Measurements from ENCODE around the gene MTCP1. TPM values are rescaled to one million over a fixed set of nuclear protein-coding genes. Genes with fewer than 3 reads are reported as not detected.

Gene MTCP1
- total and polyA plus RNA-seq, 2 experiments from 2014 or later, result 0.83 to 17.7 TPM

DNA sequence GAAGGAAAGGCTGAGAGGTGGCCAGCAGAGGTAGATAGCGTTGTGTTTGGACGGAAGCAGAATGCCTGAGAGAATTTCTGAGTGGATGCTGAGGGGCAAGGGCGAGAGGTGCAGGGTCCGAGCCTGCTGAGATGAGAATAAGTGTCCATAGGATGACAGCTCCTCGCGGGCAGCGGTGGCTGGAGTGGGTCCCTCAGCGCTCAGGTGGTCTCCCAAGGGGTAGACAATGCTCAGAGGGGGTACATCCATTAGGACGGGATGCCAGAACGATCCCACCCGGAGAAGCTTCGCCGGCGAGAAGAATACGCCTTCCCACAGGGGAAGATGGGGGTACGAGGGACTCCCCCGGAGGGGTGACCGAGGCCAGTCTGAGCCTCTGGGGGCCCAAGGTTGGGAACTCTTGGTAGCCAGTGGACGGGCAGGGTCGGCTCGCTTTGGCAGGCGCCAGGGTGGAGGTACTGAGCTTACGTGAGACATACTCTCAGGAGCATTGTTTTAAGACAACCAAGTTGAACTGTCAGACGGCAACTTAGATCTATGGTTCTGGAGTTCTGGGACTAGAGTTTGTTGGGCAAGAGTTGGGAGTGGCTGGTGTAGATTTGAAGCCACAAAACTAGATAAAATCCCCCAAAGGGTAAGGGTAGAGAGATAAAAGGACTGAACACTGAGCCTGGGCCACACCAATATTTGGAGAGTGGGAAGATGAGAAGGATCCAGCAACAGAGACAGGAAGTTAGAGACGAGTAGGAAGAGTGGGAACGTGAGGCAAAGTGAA, 16.2 kb upstream of the MTCP1 start:
- H3K9me3 Mint-ChIP-seq, result no peaks in the 10 kb centered on the region

More for the DNA sequence above, 16.2 kb upstream of the MTCP1 start:
- Histone ChIP-seq H3K36me3 (ENCODE audit: insufficient read depth) (no peaks in the 10 kb centered on the region), H3K4me3 (no peak overlapping the region), H3K9me2 (ENCODE audit: insufficient read depth) (no peaks in the 10 kb centered on the region), H3K4me2 (no peak overlapping the region), H3K79me2 (replicated peaks; ENCODE audit: insufficient read depth) (no peaks in the 10 kb centered on the region), H3F3A (replicated peaks; ENCODE audit: low read depth) (no peaks in the 10 kb centered on the region), H4K20me1 (replicated peaks; ENCODE audit: insufficient read depth) (no peaks in the 10 kb centered on the region), H2AFZ (no peak overlapping the region), H3K27ac (ENCODE audit: low read depth) (no peak overlapping the region), H3K27me3 (ENCODE audit: insufficient read depth) (no peaks in the 10 kb centered on the region), H3K4me1 (ENCODE audit: insufficient read depth) (no peaks in the 10 kb centered on the region)
- Mint-ChIP-seq H3K4me1 (no peaks in the 10 kb centered on the region), H3K4me3 (no peak overlapping the region), H3K27ac (no peak overlapping the region), H3K27me3 (ENCODE audit: insufficient read depth, low read depth, poor library complexity) (peaks cover 3% of the 10 kb centered on the region), H3K36me3 (ENCODE audit: low read depth) (peaks cover 18% of the 10 kb centered on the region)
- ATAC-seq (no peak), DNase-seq (ENCODE audit: low spot score) (no peak)
- TF ChIP-seq, protein P1, sequence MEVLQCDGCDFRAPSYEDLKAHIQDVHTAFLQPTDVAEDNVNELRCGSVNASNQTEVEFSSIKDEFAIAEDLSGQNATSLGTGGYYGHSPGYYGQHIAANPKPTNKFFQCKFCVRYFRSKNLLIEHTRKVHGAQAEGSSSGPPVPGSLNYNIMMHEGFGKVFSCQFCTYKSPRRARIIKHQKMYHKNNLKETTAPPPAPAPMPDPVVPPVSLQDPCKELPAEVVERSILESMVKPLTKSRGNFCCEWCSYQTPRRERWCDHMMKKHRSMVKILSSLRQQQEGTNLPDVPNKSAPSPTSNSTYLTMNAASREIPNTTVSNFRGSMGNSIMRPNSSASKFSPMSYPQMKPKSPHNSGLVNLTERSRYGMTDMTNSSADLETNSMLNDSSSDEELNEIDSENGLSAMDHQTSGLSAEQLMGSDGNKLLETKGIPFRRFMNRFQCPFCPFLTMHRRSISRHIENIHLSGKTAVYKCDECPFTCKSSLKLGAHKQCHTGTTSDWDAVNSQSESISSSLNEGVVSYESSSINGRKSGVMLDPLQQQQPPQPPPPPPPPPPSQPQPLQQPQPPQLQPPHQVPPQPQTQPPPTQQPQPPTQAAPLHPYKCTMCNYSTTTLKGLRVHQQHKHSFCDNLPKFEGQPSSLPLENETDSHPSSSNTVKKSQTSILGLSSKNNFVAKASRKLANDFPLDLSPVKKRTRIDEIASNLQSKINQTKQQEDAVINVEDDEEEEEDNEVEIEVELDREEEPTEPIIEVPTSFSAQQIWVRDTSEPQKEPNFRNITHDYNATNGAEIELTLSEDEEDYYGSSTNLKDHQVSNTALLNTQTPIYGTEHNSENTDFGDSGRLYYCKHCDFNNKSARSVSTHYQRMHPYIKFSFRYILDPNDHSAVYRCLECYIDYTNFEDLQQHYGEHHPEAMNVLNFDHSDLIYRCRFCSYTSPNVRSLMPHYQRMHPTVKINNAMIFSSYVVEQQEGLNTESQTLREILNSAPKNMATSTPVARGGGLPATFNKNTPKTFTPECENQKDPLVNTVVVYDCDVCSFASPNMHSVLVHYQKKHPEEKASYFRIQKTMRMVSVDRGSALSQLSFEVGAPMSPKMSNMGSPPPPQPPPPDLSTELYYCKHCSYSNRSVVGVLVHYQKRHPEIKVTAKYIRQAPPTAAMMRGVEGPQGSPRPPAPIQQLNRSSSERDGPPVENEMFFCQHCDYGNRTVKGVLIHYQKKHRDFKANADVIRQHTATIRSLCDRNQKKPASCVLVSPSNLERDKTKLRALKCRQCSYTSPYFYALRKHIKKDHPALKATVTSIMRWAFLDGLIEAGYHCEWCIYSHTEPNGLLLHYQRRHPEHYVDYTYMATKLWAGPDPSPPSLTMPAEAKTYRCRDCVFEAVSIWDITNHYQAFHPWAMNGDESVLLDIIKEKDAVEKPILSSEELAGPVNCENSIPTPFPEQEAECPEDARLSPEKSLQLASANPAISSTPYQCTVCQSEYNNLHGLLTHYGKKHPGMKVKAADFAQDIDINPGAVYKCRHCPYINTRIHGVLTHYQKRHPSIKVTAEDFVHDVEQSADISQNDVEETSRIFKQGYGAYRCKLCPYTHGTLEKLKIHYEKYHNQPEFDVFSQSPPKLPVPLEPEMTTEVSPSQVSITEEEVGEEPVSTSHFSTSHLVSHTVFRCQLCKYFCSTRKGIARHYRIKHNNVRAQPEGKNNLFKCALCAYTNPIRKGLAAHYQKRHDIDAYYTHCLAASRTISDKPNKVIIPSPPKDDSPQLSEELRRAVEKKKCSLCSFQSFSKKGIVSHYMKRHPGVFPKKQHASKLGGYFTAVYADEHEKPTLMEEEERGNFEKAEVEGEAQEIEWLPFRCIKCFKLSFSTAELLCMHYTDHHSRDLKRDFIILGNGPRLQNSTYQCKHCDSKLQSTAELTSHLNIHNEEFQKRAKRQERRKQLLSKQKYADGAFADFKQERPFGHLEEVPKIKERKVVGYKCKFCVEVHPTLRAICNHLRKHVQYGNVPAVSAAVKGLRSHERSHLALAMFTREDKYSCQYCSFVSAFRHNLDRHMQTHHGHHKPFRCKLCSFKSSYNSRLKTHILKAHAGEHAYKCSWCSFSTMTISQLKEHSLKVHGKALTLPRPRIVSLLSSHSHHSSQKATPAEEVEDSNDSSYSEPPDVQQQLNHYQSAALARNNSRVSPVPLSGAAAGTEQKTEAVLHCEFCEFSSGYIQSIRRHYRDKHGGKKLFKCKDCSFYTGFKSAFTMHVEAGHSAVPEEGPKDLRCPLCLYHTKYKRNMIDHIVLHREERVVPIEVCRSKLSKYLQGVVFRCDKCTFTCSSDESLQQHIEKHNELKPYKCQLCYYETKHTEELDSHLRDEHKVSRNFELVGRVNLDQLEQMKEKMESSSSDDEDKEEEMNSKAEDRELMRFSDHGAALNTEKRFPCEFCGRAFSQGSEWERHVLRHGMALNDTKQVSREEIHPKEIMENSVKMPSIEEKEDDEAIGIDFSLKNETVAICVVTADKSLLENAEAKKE (CRISPR knock-in tag; IDR thresholded peaks at IDR 0.05), result no peak
- TF ChIP-seq, protein P2, sequence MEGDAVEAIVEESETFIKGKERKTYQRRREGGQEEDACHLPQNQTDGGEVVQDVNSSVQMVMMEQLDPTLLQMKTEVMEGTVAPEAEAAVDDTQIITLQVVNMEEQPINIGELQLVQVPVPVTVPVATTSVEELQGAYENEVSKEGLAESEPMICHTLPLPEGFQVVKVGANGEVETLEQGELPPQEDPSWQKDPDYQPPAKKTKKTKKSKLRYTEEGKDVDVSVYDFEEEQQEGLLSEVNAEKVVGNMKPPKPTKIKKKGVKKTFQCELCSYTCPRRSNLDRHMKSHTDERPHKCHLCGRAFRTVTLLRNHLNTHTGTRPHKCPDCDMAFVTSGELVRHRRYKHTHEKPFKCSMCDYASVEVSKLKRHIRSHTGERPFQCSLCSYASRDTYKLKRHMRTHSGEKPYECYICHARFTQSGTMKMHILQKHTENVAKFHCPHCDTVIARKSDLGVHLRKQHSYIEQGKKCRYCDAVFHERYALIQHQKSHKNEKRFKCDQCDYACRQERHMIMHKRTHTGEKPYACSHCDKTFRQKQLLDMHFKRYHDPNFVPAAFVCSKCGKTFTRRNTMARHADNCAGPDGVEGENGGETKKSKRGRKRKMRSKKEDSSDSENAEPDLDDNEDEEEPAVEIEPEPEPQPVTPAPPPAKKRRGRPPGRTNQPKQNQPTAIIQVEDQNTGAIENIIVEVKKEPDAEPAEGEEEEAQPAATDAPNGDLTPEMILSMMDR (conservative IDR thresholded peaks at IDR 0.05; ENCODE audit: low read depth in 2 of 2), result no peak
- TF ChIP-seq ZNF331 (CRISPR knock-in tag; IDR thresholded peaks at IDR 0.05; ENCODE audit: low read depth), result no peak
- TF ChIP-seq, protein P3, sequence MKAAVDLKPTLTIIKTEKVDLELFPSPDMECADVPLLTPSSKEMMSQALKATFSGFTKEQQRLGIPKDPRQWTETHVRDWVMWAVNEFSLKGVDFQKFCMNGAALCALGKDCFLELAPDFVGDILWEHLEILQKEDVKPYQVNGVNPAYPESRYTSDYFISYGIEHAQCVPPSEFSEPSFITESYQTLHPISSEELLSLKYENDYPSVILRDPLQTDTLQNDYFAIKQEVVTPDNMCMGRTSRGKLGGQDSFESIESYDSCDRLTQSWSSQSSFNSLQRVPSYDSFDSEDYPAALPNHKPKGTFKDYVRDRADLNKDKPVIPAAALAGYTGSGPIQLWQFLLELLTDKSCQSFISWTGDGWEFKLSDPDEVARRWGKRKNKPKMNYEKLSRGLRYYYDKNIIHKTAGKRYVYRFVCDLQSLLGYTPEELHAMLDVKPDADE (IDR thresholded peaks at IDR 0.05), result no peak
- no peak for TF ChIP-seq JUNB (IDR thresholded peaks at IDR 0.05; ENCODE audit: unreplicated experiment)
- TF ChIP-seq NANOG (IDR thresholded peaks at IDR 0.05; ENCODE audit: borderline replicate concordance), result no peak
- no peak for TF ChIP-seq STAT1 (IDR thresholded peaks at IDR 0.05; ENCODE audit: unreplicated experiment)
- TF ChIP-seq EZH2phosphoT487 (IDR thresholded peaks at IDR 0.05; ENCODE audit: unreplicated experiment), result no peak
- TF ChIP-seq, protein P4, sequence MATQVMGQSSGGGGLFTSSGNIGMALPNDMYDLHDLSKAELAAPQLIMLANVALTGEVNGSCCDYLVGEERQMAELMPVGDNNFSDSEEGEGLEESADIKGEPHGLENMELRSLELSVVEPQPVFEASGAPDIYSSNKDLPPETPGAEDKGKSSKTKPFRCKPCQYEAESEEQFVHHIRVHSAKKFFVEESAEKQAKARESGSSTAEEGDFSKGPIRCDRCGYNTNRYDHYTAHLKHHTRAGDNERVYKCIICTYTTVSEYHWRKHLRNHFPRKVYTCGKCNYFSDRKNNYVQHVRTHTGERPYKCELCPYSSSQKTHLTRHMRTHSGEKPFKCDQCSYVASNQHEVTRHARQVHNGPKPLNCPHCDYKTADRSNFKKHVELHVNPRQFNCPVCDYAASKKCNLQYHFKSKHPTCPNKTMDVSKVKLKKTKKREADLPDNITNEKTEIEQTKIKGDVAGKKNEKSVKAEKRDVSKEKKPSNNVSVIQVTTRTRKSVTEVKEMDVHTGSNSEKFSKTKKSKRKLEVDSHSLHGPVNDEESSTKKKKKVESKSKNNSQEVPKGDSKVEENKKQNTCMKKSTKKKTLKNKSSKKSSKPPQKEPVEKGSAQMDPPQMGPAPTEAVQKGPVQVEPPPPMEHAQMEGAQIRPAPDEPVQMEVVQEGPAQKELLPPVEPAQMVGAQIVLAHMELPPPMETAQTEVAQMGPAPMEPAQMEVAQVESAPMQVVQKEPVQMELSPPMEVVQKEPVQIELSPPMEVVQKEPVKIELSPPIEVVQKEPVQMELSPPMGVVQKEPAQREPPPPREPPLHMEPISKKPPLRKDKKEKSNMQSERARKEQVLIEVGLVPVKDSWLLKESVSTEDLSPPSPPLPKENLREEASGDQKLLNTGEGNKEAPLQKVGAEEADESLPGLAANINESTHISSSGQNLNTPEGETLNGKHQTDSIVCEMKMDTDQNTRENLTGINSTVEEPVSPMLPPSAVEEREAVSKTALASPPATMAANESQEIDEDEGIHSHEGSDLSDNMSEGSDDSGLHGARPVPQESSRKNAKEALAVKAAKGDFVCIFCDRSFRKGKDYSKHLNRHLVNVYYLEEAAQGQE (IDR thresholded peaks at IDR 0.05; ENCODE audit: unreplicated experiment), result no peak
- no peak for TF ChIP-seq POLR2AphosphoS5 (IDR thresholded peaks at IDR 0.05; ENCODE audit: low read depth)
- TF ChIP-seq EZH2 (IDR thresholded peaks at IDR 0.05; ENCODE audit: low read depth, unreplicated experiment), result no peak
- TF ChIP-seq CREB1 (CRISPR knock-in tag; IDR thresholded peaks at IDR 0.05; ENCODE audit: low read depth), result no peak
- TF ChIP-seq ZNF114 (CRISPR knock-in tag; IDR thresholded peaks at IDR 0.05), result no peak
